ENCODE data around the gene ZNF276.

DNA sequence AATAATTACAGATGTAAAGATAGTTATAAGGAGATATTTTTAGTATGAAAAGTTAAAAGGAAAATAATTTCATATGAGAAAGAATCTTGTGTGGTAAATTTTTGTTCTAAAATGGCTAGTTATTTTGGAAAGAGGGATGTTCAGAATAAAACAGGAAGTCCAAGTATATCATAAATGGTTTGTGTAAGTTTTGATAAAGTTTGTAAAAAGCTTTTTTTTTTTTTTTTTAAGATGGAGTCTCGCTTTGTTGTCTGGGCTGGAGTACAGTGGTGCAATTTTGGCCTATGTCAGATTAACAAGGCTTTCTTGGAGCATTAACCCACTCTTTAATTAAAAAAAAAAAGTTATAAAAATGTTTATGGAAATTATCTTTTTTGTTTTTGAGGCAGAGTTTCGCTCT is 43.1 kb upstream of the ZNF276 start:
- TF ChIP-seq POLR2AphosphoS5 (IDR thresholded peaks at IDR 0.05): no peak
- no peak for TF ChIP-seq CTCF (IDR thresholded peaks at IDR 0.05)
- no peak for TF ChIP-seq EP300 (IDR thresholded peaks at IDR 0.05; ENCODE audit: low read depth)
